Putamen (tissue), 1 donor: ENCODE measurements around the gene CORO1C.

Experiments used
- DNase-seq: peaks from one replicate; pipeline ENCODE4 v3.0.0-alpha.2; 2016; ENCODE audit warnings: low spot score

CORO1C gene

DNA sequence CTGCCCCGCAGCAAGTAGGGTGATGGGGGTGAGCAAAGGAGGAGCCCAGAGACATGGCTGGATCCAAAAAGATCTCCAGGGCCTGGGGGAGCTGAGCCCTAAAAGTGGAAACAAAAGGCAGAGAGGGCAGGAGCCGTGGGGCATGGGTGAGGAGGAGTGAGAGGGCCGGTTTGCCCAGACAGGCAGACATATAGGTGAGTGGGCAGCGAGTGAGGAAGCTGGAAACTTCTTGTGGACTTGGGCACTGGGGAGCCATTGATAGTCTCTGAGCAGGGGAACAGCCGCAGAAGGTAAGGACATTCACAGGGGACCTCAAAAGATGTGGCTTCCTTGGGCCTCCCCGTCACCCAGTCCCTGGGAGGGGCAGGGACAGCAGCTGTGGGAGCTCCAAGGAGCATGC, 116.7 kb downstream of the CORO1C start:
- no peak for DNase-seq

DNA sequence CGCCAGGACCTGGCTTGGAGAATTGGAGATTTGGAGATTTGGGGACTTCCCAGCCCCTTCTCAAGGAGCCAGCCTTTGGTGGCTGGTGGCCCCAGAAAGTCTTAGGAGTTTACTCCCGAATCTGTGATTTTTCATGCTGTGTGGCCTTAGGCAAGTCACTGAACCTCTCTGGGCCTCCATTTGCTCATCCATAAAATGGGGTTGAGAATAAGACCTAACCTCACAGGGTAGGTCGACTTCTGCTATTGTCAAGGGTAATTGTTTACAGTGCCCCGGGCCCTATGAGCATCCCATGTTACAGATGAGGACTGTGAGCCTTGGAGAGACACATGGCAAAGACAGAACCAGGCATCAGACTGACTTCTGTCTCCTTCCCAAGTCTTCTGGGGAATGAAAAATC, 117.3 kb downstream of the CORO1C start:
- DNase-seq: no peak

DNA sequence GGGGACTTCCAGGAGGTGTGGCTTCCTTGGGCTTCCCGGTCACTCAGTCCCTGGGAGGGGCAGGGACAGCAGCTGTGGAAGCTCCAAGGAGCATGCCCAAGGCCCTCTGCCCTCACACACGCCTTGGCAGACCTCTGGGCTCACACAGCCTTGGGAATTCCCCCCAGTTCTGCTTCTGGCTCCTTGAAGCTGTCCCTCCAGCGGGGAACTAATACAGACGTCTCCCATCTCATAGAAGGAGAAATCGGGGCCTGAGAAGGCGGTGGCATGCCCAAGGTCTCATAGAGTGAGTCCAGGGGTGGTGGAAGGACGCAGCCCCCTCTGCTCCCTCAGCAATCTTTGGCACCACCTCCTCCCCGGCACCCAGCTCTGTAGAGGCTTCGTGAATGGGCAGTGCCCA, 117.8 kb downstream of the CORO1C start:
- no peak for DNase-seq

DNA sequence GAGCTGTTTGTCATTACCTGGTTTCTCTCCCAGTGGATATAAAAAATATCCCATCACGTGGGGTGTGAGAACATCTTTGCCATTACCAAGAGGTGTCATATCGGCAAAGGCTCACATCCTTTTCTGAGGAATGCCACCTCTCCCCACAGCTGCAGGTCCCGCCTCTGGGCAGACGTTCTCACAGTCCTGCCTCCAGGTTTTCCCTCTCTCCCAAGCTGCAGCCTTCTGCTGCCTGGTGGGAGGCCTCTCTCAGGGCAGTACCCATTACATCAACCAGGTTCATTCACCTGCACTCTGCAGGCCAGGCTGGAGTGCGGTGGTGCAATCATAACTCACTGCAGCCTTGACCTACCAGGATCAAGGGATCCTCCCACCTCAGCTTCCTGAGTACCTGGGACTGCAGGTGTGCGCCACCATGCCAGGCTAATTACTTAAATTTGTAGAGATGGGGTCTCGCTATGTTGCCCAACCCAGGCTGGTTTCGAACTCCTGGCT, 118.5 kb downstream of the CORO1C start:
- DNase-seq: no peak

DNA sequence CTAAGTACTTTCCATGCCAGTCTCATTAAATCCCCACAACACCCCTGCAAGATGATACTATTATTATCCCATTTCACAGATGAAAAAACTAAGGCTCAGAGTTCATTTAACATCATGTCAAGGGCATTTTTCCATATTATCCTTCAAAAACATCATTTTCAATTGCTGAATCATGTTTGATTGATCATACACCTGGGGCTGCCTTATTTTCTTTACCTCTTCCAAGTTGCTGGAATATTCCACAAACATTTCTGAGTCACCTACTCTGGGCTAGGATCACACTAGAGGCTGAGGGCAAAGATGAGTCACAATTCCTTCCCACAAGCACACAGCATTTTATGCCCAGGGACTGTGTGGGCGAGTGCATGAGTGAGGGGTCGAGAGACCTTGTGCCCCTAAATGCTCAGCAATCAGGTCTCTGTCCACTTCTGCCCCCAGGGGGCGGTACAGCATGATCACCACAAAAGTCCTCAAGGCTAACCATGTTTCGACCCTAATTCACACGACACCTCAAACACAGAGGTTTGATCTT, 119.4 kb downstream of the CORO1C start:
- DNase-seq: no peak

DNA sequence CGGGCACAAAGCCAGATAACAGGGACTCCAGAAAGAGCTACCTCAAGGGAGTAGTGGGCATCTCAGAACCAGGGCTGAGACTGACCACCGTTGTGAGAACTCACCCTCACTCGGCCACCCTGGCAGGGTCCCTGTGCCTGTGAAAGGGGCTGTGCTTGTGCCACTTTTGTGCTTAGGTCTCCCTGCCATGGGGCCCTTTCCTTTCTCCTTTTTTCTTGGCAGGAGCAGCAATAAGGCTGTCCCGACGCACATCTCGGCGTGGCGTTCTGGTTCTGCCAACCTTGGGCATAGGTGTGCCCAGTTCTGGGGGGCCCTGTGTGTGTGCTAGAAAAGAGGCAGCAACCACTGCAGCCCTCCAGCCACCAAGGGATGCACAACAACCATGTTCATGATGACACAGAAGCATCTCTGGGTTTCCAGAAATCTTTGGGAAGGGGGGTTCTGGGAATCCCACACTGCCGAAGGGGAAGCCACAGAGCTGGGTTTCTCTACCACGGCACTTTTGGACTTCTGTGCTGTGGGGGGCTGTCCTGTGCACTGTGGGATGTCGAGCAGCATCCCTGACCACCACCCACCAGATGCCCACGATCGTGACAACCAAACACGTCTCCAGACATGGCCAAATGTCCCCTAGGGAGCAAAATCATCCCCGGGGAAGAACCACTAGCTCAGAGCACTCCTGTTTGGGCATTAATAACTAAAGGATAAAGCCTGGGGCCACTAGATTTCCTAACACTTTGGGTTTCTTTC, 120.3 kb downstream of the CORO1C start:
- DNase-seq: no peak

DNA sequence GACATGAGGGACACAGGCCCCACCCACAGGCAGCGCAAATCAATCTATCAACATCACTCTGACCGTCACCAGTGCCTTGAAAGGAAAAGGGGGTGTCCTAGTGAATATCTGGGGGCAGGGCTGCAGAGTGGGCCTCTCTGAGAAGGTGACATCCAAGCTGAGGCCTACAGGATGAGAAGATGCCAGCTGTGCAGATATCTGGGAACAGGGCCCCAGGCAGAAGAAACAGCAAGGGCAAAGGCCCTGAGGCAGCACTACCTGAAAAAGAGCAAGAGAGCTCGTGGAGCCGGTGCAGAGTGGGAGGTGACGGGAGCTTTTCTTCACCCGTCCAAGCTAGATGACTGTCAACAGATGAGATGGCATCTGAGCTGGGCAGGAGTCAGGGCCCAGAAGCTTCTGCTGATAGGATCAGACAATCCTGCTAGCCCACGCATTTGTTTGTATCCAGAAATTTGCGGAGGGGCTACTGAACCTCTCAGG, 120.9 kb downstream of the CORO1C start:
- DNase-seq: no peak

DNA sequence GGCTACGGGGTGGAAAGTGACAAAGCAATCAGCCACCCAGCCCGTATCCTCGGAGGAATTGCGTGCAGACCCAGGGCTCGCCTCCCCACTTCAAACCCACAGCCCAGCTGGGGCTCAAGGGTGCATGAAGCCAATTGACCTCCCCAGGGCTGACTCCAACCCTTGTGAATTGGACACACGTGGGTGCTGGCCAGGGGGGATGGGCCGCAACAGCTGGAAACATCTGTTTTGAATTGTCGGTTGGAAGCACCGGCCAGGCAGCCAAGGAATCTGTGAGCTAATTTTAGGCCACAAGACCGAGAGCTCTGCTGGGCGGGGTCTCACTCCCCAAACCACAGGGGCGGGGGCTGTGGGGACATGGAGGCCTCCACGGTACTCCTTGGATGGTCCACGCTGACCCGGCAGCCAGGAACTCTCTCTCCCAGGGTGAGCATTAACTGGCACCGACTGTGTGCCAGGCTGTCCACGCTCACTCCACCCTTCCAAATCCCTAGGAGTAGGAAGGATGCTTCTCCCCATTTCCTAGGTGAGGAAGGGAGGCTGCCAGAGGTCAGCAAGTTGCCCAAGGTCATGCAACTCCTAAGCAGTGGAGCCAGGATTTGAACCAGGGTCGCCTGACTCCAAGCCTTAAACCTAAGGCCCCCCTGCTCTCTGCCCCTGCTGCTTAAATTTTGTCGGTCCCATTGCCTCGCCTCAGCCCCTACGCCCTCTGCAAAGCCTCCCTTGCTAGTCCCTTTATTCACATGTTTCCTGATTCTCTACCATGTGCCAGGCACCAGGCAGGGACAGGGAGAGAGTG, 121.6 kb downstream of the CORO1C start:
- no peak for DNase-seq

DNA sequence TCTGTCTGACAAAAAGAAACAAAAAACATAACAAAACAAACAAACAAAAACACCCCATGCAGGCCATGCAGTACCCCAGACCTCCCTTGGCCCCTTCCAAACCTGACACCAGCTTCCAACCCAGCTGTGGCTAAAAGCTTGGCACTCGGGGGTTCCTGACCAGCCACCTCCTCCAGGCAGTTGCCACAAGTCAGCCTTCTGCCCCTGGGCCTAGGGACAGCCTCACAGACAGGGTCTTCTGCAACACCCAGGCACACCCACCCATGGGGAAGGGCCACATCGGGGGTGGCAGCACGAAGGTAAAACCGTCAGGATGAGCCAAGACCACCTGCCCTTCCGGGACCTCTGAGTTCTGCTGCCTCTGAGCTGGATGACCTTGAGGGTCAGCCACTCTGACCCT, 122.7 kb downstream of the CORO1C start:
- DNase-seq: no peak

DNA sequence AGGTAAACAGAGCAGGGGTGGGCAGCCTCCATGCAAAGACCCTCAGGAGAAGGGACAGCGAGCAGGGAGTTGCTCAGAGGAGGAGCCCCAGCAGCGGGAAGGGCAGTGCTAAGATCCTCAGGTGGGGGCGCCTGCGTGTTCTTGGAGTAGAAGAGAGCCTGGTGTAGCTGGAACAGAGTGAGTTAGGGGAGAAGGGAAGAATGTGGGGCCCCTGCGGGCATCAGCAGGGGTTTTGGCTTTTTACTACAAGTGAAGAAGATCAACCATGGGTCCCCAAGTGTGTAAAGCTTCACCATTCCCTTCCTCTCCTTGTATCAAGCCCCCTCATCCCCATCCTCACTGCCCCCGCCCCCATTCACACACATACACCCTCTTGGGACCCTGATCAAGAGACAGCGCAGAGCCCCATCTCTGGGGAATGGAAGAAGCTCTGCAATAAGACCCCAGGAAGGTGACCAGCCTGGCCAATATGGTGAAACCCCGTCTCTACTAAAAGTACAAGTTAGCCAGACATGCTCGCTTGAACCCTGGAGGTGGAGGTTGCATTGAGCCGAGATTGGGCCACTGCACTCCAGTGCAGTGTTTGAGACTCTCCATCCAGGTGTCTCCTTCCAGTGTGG, 123.2 kb downstream of the CORO1C start:
- no peak for DNase-seq

DNA sequence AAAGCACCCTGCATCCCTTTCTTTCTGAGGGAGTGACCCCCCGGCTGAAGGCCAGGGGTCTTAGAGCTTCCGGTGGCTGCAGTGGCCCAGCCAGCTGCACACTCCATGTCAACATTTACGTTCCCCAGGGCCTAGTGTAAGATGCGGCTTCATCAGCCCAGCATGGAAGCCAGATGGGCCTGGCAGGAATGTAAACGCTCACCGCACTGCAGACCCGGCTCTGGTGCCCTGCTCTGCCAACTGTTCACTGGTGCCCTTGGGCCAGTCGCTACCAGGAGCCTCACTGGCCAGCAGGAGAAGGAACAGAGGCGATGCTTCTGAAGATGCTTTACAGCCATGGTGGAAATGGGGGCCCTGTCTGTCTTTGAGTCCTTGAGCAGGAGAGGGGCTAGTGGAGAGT, 124.8 kb downstream of the CORO1C start:
- no peak for DNase-seq

DNA sequence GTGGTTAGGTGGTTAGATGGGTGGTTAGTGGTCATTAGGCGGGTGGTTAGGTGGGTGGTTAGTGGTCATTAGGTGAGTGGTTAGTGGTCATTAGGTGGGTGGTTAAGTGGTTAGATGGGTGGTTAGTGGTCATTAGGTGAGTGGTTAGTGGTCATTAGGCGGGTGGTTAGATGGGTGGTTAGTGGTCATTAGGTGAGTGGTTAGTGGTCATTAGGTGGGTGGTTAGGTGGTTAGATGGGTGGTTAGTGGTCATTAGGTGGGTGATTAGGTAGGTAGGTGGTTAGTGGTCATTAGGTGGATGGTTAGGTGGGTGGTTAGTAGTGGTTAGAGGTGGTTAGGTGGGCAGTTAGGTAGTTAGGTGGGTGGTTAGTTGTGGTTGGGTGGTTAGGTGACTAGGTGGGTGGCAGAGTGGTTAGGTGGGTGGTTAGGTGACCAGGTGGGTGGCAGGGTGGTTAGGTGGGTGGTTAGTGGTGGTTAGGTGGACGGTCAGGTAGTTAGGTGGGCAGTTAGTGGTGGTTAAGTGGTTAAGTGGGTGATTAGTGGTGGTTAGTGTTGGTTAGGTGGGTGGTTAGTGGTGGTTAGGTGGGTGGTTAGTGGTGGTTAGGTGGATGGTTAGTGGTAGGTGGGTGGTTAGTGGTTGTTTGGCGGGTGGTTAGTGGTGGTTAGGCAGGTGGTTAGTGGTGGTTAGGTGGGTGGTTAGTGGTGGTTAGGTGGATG, 125.5 kb downstream of the CORO1C start:
- no peak for DNase-seq

DNA sequence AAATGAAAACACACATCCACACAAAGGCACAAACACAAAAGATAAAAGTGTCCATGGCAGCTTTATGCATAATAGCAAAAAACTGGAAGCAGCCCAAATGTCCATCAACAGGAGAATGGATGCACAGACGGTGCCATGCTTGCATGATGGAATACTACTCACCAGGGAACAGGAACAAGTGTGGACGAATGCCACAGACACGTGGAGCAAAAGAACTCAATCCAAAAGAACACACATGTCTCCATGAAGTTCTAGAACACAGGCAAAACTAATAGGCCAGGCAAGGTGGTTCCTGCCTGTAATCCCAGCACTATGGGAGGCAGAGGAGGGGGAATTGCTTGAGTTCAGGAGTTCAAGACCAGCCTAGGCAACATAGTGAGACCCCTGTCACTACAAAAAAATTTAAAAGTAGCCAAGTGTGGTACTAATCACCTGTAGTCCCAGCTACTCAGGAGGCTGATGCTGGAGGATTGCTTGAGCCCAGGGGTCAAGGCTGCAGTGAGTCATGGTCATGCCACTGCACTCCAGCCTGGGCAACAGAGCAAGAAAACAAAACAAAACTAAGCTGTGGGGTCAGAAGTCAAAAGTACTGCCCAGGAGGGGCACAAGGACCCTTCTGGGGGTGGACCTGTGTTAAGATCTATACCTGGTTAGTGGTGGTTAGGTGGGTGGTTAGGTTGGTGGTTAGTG, 126.2 kb downstream of the CORO1C start:
- DNase-seq: no peak

DNA sequence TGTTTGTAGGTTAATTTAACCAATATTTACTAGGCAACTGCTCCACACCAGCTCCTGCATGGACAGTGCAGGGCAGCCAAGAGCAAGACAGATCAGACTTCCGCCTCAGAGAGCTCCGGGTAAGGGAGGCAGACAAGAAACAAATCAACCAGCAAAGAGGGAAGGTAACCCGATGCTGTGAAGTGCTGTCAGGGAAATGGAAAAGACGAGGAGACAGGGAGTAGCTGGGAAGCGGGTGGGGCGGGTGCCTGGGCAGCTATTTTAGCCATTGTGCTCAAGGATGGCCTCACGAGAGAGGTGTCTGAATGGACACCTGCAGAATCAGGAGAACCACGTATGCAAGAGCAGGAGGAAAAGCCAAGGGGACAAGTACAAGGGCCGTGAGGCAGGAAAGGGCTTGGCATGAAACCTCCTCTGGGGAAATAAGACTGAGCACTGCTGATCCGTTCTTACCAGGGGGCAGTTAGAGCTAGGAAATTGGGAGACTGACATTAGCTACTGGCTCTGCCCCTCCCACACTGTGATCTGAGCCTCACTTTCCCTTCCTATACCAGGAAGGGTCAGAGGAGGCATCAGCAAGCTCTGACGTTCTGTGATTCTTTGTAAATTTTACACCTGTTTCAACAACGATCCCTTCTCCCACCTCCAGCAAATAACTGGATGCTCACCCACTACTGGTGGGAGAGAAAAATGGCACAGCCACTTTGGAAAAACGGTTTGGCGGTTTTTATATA, 126.9 kb downstream of the CORO1C start:
- no peak for DNase-seq

DNA sequence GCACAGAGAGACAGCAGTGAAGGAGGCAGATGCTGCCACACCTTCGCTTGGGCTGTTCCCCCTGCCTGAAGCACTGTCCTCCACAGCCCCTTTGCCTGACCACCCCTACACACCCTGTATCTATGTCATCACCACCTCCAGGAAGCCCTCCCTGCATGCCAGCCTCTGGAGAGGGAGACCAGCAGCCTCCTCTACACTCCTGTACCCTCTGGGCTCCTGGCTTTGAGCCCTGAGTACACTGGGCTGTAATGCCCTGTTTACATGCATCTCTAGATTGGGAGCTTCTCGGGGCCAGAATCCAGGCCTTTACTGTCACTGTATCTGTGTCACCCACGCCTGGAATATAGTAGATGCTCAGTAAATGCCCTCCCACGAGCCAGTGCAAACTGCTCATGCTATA, 127.6 kb downstream of the CORO1C start:
- DNase-seq: no peak

DNA sequence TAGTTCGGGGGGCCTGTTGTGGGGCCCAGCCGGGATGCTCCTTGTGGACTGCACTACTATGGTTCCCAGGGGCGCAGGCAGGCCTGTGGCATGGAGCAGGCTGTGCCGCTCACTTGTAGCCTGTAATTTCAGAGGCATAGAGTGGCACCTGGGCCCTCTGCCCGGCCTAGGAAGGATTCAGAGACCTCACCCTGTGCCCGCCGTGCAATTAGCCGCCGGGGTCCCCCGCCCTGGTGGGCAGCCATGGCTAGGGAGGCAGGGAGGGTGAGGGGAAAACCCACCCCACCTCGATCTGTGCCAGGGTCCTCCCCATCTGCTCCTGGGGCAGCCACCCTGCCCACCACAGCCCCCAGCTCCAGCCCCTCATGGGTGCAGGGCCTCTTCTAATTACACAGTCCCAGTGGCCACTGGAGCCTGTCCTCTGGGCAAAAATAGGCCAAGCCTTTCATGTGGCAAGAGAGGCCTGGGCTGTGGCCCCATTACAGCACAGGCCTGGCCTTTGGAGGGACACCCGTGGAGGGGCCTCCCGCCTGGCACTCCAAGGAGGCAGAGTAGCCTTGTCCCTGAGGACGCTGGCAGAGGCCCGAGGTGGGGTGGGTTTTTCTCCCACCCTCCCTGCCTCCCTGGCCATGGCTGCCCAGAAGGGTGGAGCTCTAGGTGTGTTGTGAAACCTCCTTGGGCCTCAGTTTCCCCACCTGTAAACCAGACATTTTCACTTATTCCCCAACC, 128.2 kb downstream of the CORO1C start:
- no peak for DNase-seq

DNA sequence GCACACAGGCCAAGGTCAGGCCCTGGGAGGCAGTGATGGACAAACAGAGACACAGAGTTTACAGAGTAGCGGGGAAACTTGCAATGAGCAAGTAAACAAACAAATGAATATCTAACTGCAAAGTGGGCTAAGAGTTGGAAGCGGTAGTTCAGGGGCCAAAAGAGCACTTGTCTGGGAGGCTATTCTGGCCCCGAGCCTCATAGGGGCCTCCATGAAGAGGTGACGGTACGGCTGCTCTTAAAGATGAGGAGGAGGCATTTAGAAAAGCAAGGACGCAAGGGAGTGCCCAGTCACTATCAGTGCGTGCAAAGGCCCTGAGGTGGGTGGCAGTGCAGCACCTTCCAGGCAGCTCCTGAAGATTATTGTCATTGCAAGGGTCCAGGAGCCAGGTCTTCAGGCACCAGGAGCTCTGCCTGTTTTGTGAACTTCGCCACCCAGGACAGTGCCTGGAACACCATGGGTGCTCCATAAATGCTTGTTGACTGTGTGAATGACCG, 129.1 kb downstream of the CORO1C start:
- DNase-seq: no peak

DNA sequence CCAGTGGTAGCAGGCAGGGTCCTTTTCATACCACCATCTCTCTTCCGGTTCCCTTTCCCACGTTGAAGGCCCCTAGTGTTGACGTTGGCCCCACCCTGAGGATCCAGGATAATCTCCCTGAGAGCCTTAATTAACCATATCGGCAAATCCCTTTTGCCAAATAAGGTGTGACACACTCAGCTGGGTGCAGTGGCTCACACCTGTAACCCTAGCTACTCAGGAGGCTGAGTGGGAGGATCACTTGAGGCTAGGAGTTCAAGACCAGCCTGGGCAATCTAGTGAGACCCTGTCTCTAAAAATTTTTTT, 130.7 kb downstream of the CORO1C start:
- no peak for DNase-seq

DNA sequence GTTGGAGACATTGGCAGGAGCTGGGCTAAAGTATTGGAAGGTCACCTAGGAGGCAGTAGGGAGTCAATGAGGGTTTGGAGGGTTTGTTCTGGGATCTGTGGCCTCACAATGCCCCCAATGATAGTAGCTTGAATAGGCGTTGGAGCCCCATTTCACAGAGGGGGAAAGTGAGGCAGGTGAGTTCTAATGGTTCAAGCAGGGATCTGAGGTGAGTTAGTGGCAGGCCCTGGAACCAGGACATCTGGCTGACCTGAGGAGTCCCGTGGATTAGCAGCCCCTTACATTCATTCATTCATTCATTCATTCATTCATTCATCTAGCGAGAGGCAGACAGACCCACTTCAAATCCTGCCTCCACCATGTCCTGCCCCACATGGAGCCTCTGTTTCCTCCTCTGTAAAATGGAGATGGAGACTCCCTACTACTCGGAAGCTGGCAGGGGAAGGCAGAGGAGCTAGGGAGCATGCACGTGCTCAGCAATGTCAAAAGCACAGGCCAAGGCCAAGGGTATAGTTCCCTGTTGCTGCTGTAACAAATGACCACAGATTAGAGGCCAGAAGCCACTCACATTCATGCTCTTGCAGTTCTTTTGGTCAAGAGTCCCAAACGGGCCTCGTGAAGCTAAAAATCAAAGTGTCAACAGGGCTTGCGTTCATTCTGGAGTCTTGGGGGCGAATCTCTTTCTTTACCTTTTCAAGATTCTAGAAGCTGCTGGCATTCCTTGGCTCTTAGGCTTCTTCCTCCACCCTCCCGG, 131.2 kb downstream of the CORO1C start:
- DNase-seq: no peak
